Right kidney (tissue), 1 donor: Measurements from ENCODE around the gene MLH1.

ENCODE experiments used
- DNase-seq: peaks from one replicate; pipeline ENCODE4 v3.0.0-alpha.2; 2016

MLH1 gene

GRCh38 chr3:36972163-36972562, 21.2 kb upstream of the MLH1 start:
- DNase-seq: no peak

DNA sequence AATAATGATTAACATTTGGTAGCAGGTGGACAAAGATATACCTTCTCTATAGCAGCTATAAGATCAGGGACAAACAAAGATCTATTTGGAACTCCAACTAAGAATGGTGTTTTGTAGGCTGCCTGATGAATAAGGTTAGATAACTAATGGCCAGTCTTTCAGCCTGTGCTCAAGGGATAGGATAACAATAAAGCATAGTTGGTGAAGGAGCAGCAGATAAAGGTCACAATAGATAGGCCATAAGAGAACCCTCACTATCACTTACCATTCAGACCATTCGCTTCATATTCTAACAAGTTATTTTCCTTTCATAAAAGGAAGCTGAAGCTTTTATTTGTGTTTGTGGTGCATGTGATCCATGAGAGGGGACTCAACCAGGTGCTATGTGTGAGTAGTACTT, 20.2 kb upstream of the MLH1 start:
- no peak for DNase-seq

- no peak for DNase-seq
Measured at GRCh38 chr3:36981006-36981405, 12.3 kb upstream of the MLH1 start.

GRCh38 chr3:36988356-36988755, 5.0 kb upstream of the MLH1 start:
- DNase-seq: no peak

DNA sequence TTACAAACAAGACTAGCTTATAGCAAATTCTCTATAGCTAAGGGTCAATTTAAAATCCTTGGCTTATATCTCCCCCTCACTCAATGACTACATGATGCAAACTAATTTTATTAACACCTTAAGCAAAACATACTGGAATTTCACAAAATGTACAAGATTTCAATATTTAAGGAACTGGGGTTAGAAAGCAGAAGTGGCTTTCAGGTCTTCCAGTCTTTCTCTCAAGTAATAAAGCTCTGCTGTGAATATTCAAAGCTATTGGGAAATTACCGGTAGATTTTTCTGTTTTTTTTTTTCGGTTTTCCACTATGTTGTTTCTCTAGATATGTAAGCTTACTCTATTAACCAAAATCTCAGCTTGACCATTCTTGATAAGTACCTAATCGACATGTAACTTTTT, 4.3 kb upstream of the MLH1 start:
- DNase-seq: no peak

DNA sequence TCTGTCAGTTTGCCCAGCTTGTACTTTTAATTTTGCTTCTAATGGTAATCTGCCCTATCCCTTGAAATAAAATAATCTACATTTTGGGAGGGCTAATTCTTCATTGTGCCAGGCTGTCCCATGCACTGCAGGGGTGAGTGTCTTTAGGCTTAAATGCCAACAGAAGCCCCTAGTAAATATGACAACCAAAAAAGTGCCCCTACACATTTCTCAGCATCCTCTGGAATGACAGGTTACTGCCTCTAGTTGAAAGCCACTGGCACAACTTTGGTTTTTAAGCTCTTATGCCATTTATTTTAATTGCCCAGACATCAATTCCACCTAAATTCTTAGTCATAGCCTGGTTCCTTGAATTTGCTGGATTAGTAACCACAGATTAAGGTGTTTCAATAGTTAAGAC, 3.8 kb upstream of the MLH1 start:
- DNase-seq: no peak

DNA sequence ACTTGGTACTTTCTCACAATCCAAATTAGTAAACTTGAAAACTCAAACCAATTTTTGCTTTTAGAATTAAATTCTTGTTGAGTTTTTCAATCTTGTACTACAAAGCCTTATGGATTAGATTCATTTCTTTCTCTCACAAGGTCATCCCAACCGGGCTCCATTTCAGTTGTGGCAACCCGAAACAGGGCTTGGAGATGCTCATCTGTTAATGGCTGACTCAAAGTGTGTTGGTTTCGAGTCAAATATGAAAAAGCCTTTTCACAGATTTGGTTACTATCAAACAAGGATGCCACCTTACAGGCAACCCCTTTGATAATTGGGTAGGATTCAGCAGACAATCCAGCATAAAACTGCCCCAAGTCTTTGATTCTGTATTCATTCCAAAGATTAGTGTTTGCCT, 2.2 kb upstream of the MLH1 start:
- DNase-seq: no peak

DNA sequence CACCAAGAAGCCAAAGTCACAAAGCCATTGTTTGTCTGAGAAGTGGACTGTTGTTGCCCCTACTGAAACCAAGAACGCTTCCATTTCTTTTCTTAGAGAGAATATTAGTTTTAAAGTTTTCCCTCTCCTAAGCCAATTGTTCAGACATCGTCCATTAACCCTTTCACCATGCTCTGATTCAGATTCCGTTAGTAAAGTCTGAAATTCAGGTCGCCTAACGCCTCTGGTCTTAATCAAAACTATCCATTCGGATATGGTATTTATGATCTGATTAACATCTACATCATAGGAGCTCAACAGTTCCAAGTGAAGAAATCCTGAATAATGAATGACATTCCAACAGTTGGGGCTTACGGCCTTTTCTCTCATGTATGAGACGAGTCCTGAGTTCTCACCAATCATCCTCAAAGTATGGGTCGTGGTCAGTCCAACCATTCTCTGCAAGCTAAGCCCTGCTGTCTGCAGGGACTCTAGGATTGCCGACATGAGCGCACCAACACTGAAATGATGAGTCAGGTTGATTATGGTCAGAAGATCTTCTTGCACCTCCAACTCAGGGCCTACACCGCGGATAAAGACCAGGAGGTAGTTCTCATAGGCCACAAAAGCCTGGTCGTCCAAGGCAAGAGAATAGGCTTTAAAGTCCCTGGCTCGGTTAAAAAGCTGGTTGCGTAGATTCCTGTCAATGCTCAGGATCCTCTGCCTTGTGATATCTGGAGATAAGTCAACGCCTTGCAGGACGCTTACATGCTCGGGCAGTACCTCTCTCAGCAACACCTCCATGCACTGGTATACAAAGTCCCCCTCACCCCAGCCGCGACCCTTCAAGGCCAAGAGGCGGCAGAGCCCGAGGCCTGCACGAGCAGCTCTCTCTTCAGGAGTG, 1.2 kb upstream of the MLH1 start:
- DNase-seq: no peak

GRCh38 chr3:36992806-36993325, 452 bp upstream of the MLH1 start, which contains the start of gene EPM2AIP1:
Gene EPM2AIP1 (minus strand): TSS chr3:36993131. CDS start chr3:36993077, 54 bp downstream.
- DNase-seq: peak; percentile 97

- no peak for DNase-seq
Measured at GRCh38 chr3:37014620-37015019, 21.3 kb downstream of the MLH1 start.

GRCh38 chr3:37015642-37016041, 22.3 kb downstream of the MLH1 start:
- DNase-seq: no peak

GRCh38 chr3:37016903-37017302, 23.6 kb downstream of the MLH1 start:
- no peak for DNase-seq

DNA sequence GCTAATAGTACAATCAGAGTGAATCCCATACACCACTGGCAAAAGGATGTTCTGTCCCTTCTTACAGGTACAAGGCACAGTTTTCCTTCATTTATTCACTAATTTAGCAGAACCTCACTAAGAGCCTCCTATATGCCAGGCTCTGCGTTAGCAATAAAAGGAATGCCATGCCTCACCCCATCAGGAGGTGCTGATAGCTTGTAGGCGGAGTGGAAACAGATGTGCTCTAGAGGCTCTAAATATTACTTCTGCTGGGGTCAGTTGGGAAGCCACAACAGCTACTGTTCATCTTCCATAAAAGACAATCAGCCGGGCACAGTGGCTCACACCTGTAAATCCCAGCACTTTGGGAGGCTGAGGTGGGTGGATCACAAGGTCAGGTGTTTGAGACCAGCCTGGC, 24.4 kb downstream of the MLH1 start:
- DNase-seq: no peak

- DNase-seq: no peak
Measured at GRCh38 chr3:37024092-37024491, 30.8 kb downstream of the MLH1 start.

- DNase-seq: no peak
Measured at GRCh38 chr3:37024820-37025405, 31.6 kb downstream of the MLH1 start.

DNA sequence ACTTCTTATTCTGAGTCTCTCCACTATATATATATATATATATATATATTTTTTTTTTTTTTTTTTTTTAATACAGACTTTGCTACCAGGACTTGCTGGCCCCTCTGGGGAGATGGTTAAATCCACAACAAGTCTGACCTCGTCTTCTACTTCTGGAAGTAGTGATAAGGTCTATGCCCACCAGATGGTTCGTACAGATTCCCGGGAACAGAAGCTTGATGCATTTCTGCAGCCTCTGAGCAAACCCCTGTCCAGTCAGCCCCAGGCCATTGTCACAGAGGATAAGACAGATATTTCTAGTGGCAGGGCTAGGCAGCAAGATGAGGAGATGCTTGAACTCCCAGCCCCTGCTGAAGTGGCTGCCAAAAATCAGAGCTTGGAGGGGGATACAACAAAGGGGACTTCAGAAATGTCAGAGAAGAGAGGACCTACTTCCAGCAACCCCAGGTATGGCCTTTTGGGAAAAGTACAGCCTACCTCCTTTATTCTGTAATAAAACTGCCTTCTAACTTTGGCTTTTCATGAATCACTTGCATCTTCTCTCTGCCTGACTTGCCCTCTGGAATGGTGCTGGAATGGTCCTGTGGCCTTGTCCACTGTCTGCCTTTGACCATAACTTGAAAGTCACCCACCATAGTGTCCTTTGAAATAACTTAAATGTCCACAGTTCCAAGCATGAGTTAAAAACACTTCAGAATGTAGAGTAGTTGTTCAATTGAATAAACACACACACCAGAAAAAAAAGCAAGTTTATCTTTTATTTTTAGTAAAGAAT, 32.4 kb downstream of the MLH1 start:
- no peak for DNase-seq

DNA sequence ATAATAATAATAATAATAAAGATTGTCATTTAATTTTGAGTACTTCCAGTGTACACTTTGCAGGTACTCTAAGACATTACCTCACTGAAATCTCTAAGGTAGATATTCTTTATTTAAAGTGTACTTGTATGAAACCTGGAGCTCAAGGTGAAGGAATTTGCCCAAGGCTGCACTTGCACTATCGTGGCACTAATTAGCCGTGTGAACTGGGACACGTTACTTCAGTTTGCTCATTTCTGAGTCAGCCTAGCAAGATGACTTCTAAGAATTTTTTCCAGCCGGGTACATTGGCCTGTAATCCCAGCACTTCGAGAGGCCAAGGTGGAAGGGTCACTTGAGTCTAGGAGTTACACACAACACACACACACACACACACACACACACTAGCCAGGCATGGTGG, 33.5 kb downstream of the MLH1 start:
- DNase-seq: no peak

GRCh38 chr3:37028329-37028728, 35.0 kb downstream of the MLH1 start:
- DNase-seq: no peak

- no peak for DNase-seq
Measured at GRCh38 chr3:37029111-37029510, 35.8 kb downstream of the MLH1 start.

- DNase-seq: no peak
Measured at GRCh38 chr3:37029516-37030163, 36.3 kb downstream of the MLH1 start.

- no peak for DNase-seq
Measured at GRCh38 chr3:37030588-37030987, 37.3 kb downstream of the MLH1 start.

GRCh38 chr3:37031096-37031682, 37.9 kb downstream of the MLH1 start:
- no peak for DNase-seq
